Measurements from ENCODE around the gene RIPOR2. TPM values are rescaled to one million over a fixed set of nuclear protein-coding genes. Genes with fewer than 3 reads are reported as not detected.

Gene RIPOR2
- polyA plus RNA-seq, 3 donors: 154 to 181 (median 179) TPM

- no peak overlapping the region for H3K4me3 Mint-ChIP-seq
- WGBS (ENCODE audit: insufficient coverage): no CpG with 5 or more reads among the region's 3 CpGs
- H3K9me3 Mint-ChIP-seq: peaks cover 0 to 4% (median 0%) of the 10 kb centered on the region in 7 donors
Measured at GRCh38 chr6:24972311-24972958, 36.7 kb upstream of the RIPOR2 start.

GRCh38 chr6:24971067-24971466 lies 35.3 kb upstream of the RIPOR2 start:
- no peak overlapping the region for H3K27ac ChIP-seq (ENCODE audit: low read depth in 1 of 2, low read length in 2 of 2)
- H3K4me1 ChIP-seq (ENCODE audit: control insufficient read depth in 1 of 2, insufficient read depth in 2 of 2, low read length in 2 of 2): peaks cover 5 to 11% of the 10 kb centered on the region in 2 donors
- WGBS (ENCODE audit: insufficient coverage): 100% methylated on average over 2 of the region's 2 CpGs
- TF ChIP-seq CTCF (IDR thresholded peaks at IDR 0.05): no peak
- no peak overlapping the region for H3K9ac ChIP-seq (ENCODE audit: insufficient read depth, low read length, poor library complexity, severe bottlenecking)
- no peaks in the 10 kb centered on the region for H3K27me3 ChIP-seq (ENCODE audit: control insufficient read depth in 2 of 2, insufficient read depth in 2 of 2, low read length in 2 of 2)
- no peak overlapping the region for H2AFZ ChIP-seq (ENCODE audit: insufficient read depth, low read depth, low read length, poor library complexity, severe bottlenecking)
- intact Hi-C loops (cut with micrococcal nuclease): no loop called here
- H3K36me3 ChIP-seq (replicated peaks in 1 of 2; ENCODE audit: control insufficient read depth in 1 of 2, insufficient read depth in 2 of 2, low read length in 2 of 2): no peaks in the 10 kb centered on the region
- no peaks in the 10 kb centered on the region for H3K79me2 ChIP-seq (ENCODE audit: insufficient read depth, low read length)
- no peak overlapping the region for H3K4me3 Mint-ChIP-seq
- H3K4me3 ChIP-seq (replicated peaks in 1 of 3; ENCODE audit: low read depth in 2 of 3, low read length in 3 of 3): no peak overlapping the region
- H3K9me3 ChIP-seq (replicated peaks in 1 of 2; ENCODE audit: control insufficient read depth in 1 of 2, insufficient read depth in 1 of 2, low read length in 2 of 2): no peaks in the 10 kb centered on the region
- peaks cover 0 to 2% (median 2%) of the 10 kb centered on the region in 3 donors for H3K27me3 Mint-ChIP-seq (ENCODE audit: low read depth in 3 of 3)
- peaks cover 0 to 4% (median 0%) of the 10 kb centered on the region in 7 donors for H3K9me3 Mint-ChIP-seq
- no peak for DNase-seq
- H4K20me1 ChIP-seq (ENCODE audit: insufficient read depth, low read length): no peaks in the 10 kb centered on the region
- peaks cover 0 to 7% of the 10 kb centered on the region in 2 donors for H3K36me3 Mint-ChIP-seq
- peaks cover 34% of the 10 kb centered on the region for H3K4me1 Mint-ChIP-seq
- H3K4me2 ChIP-seq (replicated peaks; ENCODE audit: extremely low read depth, low read length, poor library complexity, severe bottlenecking): no peak overlapping the region
- H3K27ac Mint-ChIP-seq: peak overlapping the region in 2 of 7 donors; percentile 35 to 59

More at GRCh38 chr6:24972311-24972958, 36.7 kb upstream of the RIPOR2 start:
- Histone ChIP-seq H3K4me2 (replicated peaks; ENCODE audit: extremely low read depth, low read length, poor library complexity, severe bottlenecking) (no peak overlapping the region), H3K4me1 (ENCODE audit: control insufficient read depth in 1 of 2, insufficient read depth in 2 of 2, low read length in 2 of 2) (peaks cover 5 to 11% of the 10 kb centered on the region in 2 donors), H3K36me3 (replicated peaks in 1 of 2; ENCODE audit: control insufficient read depth in 1 of 2, insufficient read depth in 2 of 2, low read length in 2 of 2) (no peaks in the 10 kb centered on the region), H3K27me3 (ENCODE audit: control insufficient read depth in 2 of 2, insufficient read depth in 2 of 2, low read length in 2 of 2) (no peaks in the 10 kb centered on the region), H3K9ac (ENCODE audit: insufficient read depth, low read length, poor library complexity, severe bottlenecking) (no peak overlapping the region), H3K27ac (ENCODE audit: low read depth in 1 of 2, low read length in 2 of 2) (no peak overlapping the region), H3K79me2 (ENCODE audit: insufficient read depth, low read length) (no peaks in the 10 kb centered on the region), H3K4me3 (replicated peaks in 1 of 3; ENCODE audit: low read depth in 2 of 3, low read length in 3 of 3) (no peak overlapping the region), H4K20me1 (ENCODE audit: insufficient read depth, low read length) (no peaks in the 10 kb centered on the region), H3K9me3 (replicated peaks in 1 of 2; ENCODE audit: control insufficient read depth in 1 of 2, insufficient read depth in 1 of 2, low read length in 2 of 2) (no peaks in the 10 kb centered on the region), H2AFZ (ENCODE audit: insufficient read depth, low read depth, low read length, poor library complexity, severe bottlenecking) (no peak overlapping the region)
- Mint-ChIP-seq H3K27me3 (ENCODE audit: low read depth in 3 of 3) (peaks cover 0 to 2% (median 2%) of the 10 kb centered on the region in 3 donors), H3K4me1 (peaks cover 34% of the 10 kb centered on the region), H3K27ac (peak overlapping the region in 2 of 7 donors; percentile 14 to 57), H3K36me3 (peaks cover 0 to 7% of the 10 kb centered on the region in 2 donors)
- no peak for TF ChIP-seq CTCF (IDR thresholded peaks at IDR 0.05)
- intact Hi-C loops (cut with micrococcal nuclease): no loop called here
- DNase-seq: no peak

All from CD14-positive monocyte (primary cell).